CD4-positive, alpha-beta T cell treated with Interferon alpha-2 for 1 hour (primary cell): ENCODE results near the gene OR11G2.
"Not testable (repeated sequence)": the region's sequence is repeated elsewhere in the genome, so short reads cannot be mapped to it uniquely, and the experiment has no call there.

ENCODE experiments used
- DNase-seq, 2 donors: peaks; one replicate each; pipeline ENCODE4 v3.0.0-alpha.2; 2020 to 2022

OR11G2 gene

GRCh38 chr14:20190596-20190995 is at the start of gene OR11G2:
Gene OR11G2, plus strand, starts transcription at chr14:20190896. Its CDS starts 6,542 bp downstream, at chr14:20197438.
- DNase-seq: no peak

- no peak for DNase-seq
These were observed 46.8 kb upstream of the OR11G2 start for GRCh38 chr14:20143911-20144310.

GRCh38 chr14:20144820-20145219 is 45.9 kb upstream of the OR11G2 start:
- no peak for DNase-seq

- DNase-seq: no peak
These were observed 26.2 kb upstream of the OR11G2 start for GRCh38 chr14:20164462-20164861.

GRCh38 chr14:20167091-20167490 is 23.6 kb upstream of the OR11G2 start:
- no peak for DNase-seq

- DNase-seq: not testable (repeated sequence)
These were observed 20.8 kb upstream of the OR11G2 start for GRCh38 chr14:20169852-20170251.

- DNase-seq: not testable (repeated sequence)
These were observed 16.5 kb upstream of the OR11G2 start for GRCh38 chr14:20174205-20174604.

GRCh38 chr14:20176330-20176729 is 14.4 kb upstream of the OR11G2 start:
- DNase-seq: no peak

GRCh38 chr14:20177433-20177974 is 13.2 kb upstream of the OR11G2 start:
- DNase-seq: no peak

GRCh38 chr14:20179218-20179617 is 11.5 kb upstream of the OR11G2 start:
- peak in 1 of 2 donors; percentile 5 for DNase-seq

GRCh38 chr14:20179880-20180279 is 10.8 kb upstream of the OR11G2 start:
- no peak for DNase-seq

- DNase-seq: no peak
These were observed 10.2 kb upstream of the OR11G2 start for GRCh38 chr14:20180486-20180885.

- DNase-seq: no peak
These were observed 6.5 kb upstream of the OR11G2 start for GRCh38 chr14:20184181-20184580.

- no peak for DNase-seq
These were observed 700 bp downstream of the OR11G2 start for GRCh38 chr14:20191396-20191795.

- no peak for DNase-seq
These were observed 3.4 kb downstream of the OR11G2 start for GRCh38 chr14:20194101-20194500.

- DNase-seq: not testable (repeated sequence)
These were observed 4.5 kb downstream of the OR11G2 start for GRCh38 chr14:20195170-20195569.

GRCh38 chr14:20195911-20196310 is 5.2 kb downstream of the OR11G2 start:
- no peak for DNase-seq

GRCh38 chr14:20197459-20197858 is 6.8 kb downstream of the OR11G2 start:
- DNase-seq: no peak

GRCh38 chr14:20198991-20199390 is 8.3 kb downstream of the OR11G2 start:
- no peak for DNase-seq

- DNase-seq: no peak
These were observed 14.0 kb downstream of the OR11G2 start for GRCh38 chr14:20204721-20205120.

GRCh38 chr14:20209595-20209994 is 18.9 kb downstream of the OR11G2 start:
- no peak for DNase-seq

GRCh38 chr14:20212406-20212805 is 21.7 kb downstream of the OR11G2 start:
- not testable (repeated sequence) for DNase-seq

GRCh38 chr14:20215196-20215595 is 24.5 kb downstream of the OR11G2 start:
- no peak for DNase-seq

GRCh38 chr14:20219033-20219432 is 28.3 kb downstream of the OR11G2 start:
- no peak for DNase-seq

- DNase-seq: no peak
These were observed 32.7 kb downstream of the OR11G2 start, which contains the start of gene OR11H6 for GRCh38 chr14:20223410-20223809. Gene OR11H6, plus strand, starts transcription at chr14:20223710. Its CDS starts 0 bp downstream, at chr14:20223710.
